ENCODE data around the gene TSGA10.

- no peak for TF ChIP-seq REST (IDR thresholded peaks at IDR 0.05; ENCODE audit: low read depth)
- no peak for TF ChIP-seq CEBPB (IDR thresholded peaks at IDR 0.05)
- TF ChIP-seq EP300 (IDR thresholded peaks at IDR 0.05; ENCODE audit: borderline replicate concordance): no peak
These were observed 47.8 kb downstream of the TSGA10 start for GRCh38 chr2:99106913-99107312.
